ENCODE data around the gene BIRC6.
"Not testable (repeated sequence)": the region's sequence is repeated elsewhere in the genome, so short reads cannot be mapped to it uniquely, and the experiment has no call there.

BIRC6 gene

GRCh38 chr2:32460861-32461260 lies 104.0 kb downstream of the BIRC6 start:
- H3K4me1 ChIP-seq (ENCODE audit: control insufficient read depth in 1 of 2, insufficient read depth in 2 of 2, low read length in 2 of 2); H3K9ac ChIP-seq (ENCODE audit: low read depth in 1 of 2, low read length in 2 of 2); H3K27ac ChIP-seq (ENCODE audit: low read depth, low read length); H3K9me3 ChIP-seq (ENCODE audit: control insufficient read depth in 1 of 2, low read length in 2 of 2); H3K4me3 ChIP-seq (ENCODE audit: low read depth in 1 of 2, low read length in 2 of 2); H3K27me3 ChIP-seq (ENCODE audit: control insufficient read depth in 1 of 2, insufficient read depth in 2 of 2, low read length in 2 of 2): not testable (repeated sequence)
- H3K36me3 ChIP-seq (ENCODE audit: control insufficient read depth in 1 of 2, insufficient read depth in 2 of 2, low read length in 2 of 2): peaks cover 7 to 33% of the 10 kb centered on the region in 2 donors

- H3K27ac ChIP-seq (ENCODE audit: low read depth, low read length): no peak overlapping the region
- H3K36me3 ChIP-seq (ENCODE audit: control insufficient read depth in 1 of 2, insufficient read depth in 2 of 2, low read length in 2 of 2): peaks cover 7 to 49% of the 10 kb centered on the region in 2 donors
- no peaks in the 10 kb centered on the region for H3K9me3 ChIP-seq (ENCODE audit: control insufficient read depth in 1 of 2, low read length in 2 of 2)
- no peak overlapping the region for H3K4me3 ChIP-seq (ENCODE audit: low read depth in 1 of 2, low read length in 2 of 2)
- H3K4me1 ChIP-seq (ENCODE audit: control insufficient read depth in 1 of 2, insufficient read depth in 2 of 2, low read length in 2 of 2): no peaks in the 10 kb centered on the region
- H3K27me3 ChIP-seq (ENCODE audit: control insufficient read depth in 1 of 2, insufficient read depth in 2 of 2, low read length in 2 of 2): no peaks in the 10 kb centered on the region
- H3K9ac ChIP-seq (ENCODE audit: low read depth in 1 of 2, low read length in 2 of 2): no peak overlapping the region
Measured at GRCh38 chr2:32463110-32463509, 106.3 kb downstream of the BIRC6 start.

- Histone ChIP-seq H3K27me3 (ENCODE audit: control insufficient read depth in 1 of 2, insufficient read depth in 2 of 2, low read length in 2 of 2) (no peaks in the 10 kb centered on the region), H3K36me3 (ENCODE audit: control insufficient read depth in 1 of 2, insufficient read depth in 2 of 2, low read length in 2 of 2) (peaks cover 18 to 58% of the 10 kb centered on the region in 2 donors), H3K9me3 (ENCODE audit: control insufficient read depth in 1 of 2, low read length in 2 of 2) (no peaks in the 10 kb centered on the region), H3K9ac (ENCODE audit: low read depth in 1 of 2, low read length in 2 of 2) (no peak overlapping the region), H3K4me1 (ENCODE audit: control insufficient read depth in 1 of 2, insufficient read depth in 2 of 2, low read length in 2 of 2) (no peaks in the 10 kb centered on the region), H3K27ac (ENCODE audit: low read depth, low read length) (no peak overlapping the region), H3K4me3 (ENCODE audit: low read depth in 1 of 2, low read length in 2 of 2) (no peak overlapping the region)
Measured at GRCh38 chr2:32464431-32464830, 107.6 kb downstream of the BIRC6 start.

- Histone ChIP-seq H3K27me3 (ENCODE audit: control insufficient read depth in 1 of 2, insufficient read depth in 2 of 2, low read length in 2 of 2) (no peaks in the 10 kb centered on the region), H3K9ac (ENCODE audit: low read depth in 1 of 2, low read length in 2 of 2) (no peak overlapping the region), H3K36me3 (ENCODE audit: control insufficient read depth in 1 of 2, insufficient read depth in 2 of 2, low read length in 2 of 2) (peaks cover 27 to 58% of the 10 kb centered on the region in 2 donors), H3K4me1 (ENCODE audit: control insufficient read depth in 1 of 2, insufficient read depth in 2 of 2, low read length in 2 of 2) (no peaks in the 10 kb centered on the region), H3K27ac (ENCODE audit: low read depth, low read length) (no peak overlapping the region), H3K9me3 (ENCODE audit: control insufficient read depth in 1 of 2, low read length in 2 of 2) (no peaks in the 10 kb centered on the region), H3K4me3 (ENCODE audit: low read depth in 1 of 2, low read length in 2 of 2) (no peak overlapping the region)
Measured at GRCh38 chr2:32472605-32473004, 115.8 kb downstream of the BIRC6 start.

- Histone ChIP-seq H3K36me3 (ENCODE audit: control insufficient read depth in 1 of 2, insufficient read depth in 2 of 2, low read length in 2 of 2) (peaks cover 28 to 56% of the 10 kb centered on the region in 2 donors), H3K4me1 (ENCODE audit: control insufficient read depth in 1 of 2, insufficient read depth in 2 of 2, low read length in 2 of 2) (no peaks in the 10 kb centered on the region), H3K27ac (ENCODE audit: low read depth, low read length) (no peak overlapping the region), H3K27me3 (ENCODE audit: control insufficient read depth in 1 of 2, insufficient read depth in 2 of 2, low read length in 2 of 2) (no peaks in the 10 kb centered on the region), H3K9ac (ENCODE audit: low read depth in 1 of 2, low read length in 2 of 2) (no peak overlapping the region), H3K9me3 (ENCODE audit: control insufficient read depth in 1 of 2, low read length in 2 of 2) (no peaks in the 10 kb centered on the region), H3K4me3 (ENCODE audit: low read depth in 1 of 2, low read length in 2 of 2) (no peak overlapping the region)
Measured at GRCh38 chr2:32474381-32474780, 117.6 kb downstream of the BIRC6 start.

- peaks cover 37 to 57% of the 10 kb centered on the region in 2 donors for H3K36me3 ChIP-seq (ENCODE audit: control insufficient read depth in 1 of 2, insufficient read depth in 2 of 2, low read length in 2 of 2)
Measured at GRCh38 chr2:32478889-32479620, 122.2 kb downstream of the BIRC6 start.

GRCh38 chr2:32479993-32480392 lies 123.2 kb downstream of the BIRC6 start:
- H3K4me3 ChIP-seq (ENCODE audit: low read depth in 1 of 2, low read length in 2 of 2): no peak overlapping the region
- no peaks in the 10 kb centered on the region for H3K4me1 ChIP-seq (ENCODE audit: control insufficient read depth in 1 of 2, insufficient read depth in 2 of 2, low read length in 2 of 2)
- H3K36me3 ChIP-seq (ENCODE audit: control insufficient read depth in 1 of 2, insufficient read depth in 2 of 2, low read length in 2 of 2): peaks cover 41 to 59% of the 10 kb centered on the region in 2 donors
- no peak overlapping the region for H3K27ac ChIP-seq (ENCODE audit: low read depth, low read length)
- H3K27me3 ChIP-seq (ENCODE audit: control insufficient read depth in 1 of 2, insufficient read depth in 2 of 2, low read length in 2 of 2): no peaks in the 10 kb centered on the region
- no peak overlapping the region for H3K9ac ChIP-seq (ENCODE audit: low read depth in 1 of 2, low read length in 2 of 2)
- H3K9me3 ChIP-seq (ENCODE audit: control insufficient read depth in 1 of 2, low read length in 2 of 2): no peaks in the 10 kb centered on the region

More at GRCh38 chr2:32478889-32479620, 122.2 kb downstream of the BIRC6 start:
- Histone ChIP-seq H3K9ac (ENCODE audit: low read depth in 1 of 2, low read length in 2 of 2) (no peak overlapping the region), H3K27ac (ENCODE audit: low read depth, low read length) (no peak overlapping the region), H3K27me3 (ENCODE audit: control insufficient read depth in 1 of 2, insufficient read depth in 2 of 2, low read length in 2 of 2) (no peaks in the 10 kb centered on the region), H3K4me1 (ENCODE audit: control insufficient read depth in 1 of 2, insufficient read depth in 2 of 2, low read length in 2 of 2) (no peaks in the 10 kb centered on the region), H3K4me3 (ENCODE audit: low read depth in 1 of 2, low read length in 2 of 2) (no peak overlapping the region), H3K9me3 (ENCODE audit: control insufficient read depth in 1 of 2, low read length in 2 of 2) (no peaks in the 10 kb centered on the region)

- Histone ChIP-seq H3K36me3 (ENCODE audit: control insufficient read depth in 1 of 2, insufficient read depth in 2 of 2, low read length in 2 of 2) (peaks cover 54 to 76% of the 10 kb centered on the region in 2 donors), H3K9me3 (ENCODE audit: control insufficient read depth in 1 of 2, low read length in 2 of 2) (no peaks in the 10 kb centered on the region), H3K9ac (ENCODE audit: low read depth in 1 of 2, low read length in 2 of 2) (no peak overlapping the region), H3K27ac (ENCODE audit: low read depth, low read length) (no peak overlapping the region), H3K4me3 (ENCODE audit: low read depth in 1 of 2, low read length in 2 of 2) (no peak overlapping the region), H3K4me1 (ENCODE audit: control insufficient read depth in 1 of 2, insufficient read depth in 2 of 2, low read length in 2 of 2) (no peaks in the 10 kb centered on the region), H3K27me3 (ENCODE audit: control insufficient read depth in 1 of 2, insufficient read depth in 2 of 2, low read length in 2 of 2) (no peaks in the 10 kb centered on the region)
Measured at GRCh38 chr2:32482471-32482870, 125.6 kb downstream of the BIRC6 start.

GRCh38 chr2:32484937-32485336 lies 128.1 kb downstream of the BIRC6 start:
- Histone ChIP-seq H3K27ac (ENCODE audit: low read depth, low read length) (no peak overlapping the region), H3K4me3 (ENCODE audit: low read depth in 1 of 2, low read length in 2 of 2) (no peak overlapping the region), H3K9ac (ENCODE audit: low read depth in 1 of 2, low read length in 2 of 2) (no peak overlapping the region), H3K27me3 (ENCODE audit: control insufficient read depth in 1 of 2, insufficient read depth in 2 of 2, low read length in 2 of 2) (no peaks in the 10 kb centered on the region), H3K4me1 (ENCODE audit: control insufficient read depth in 1 of 2, insufficient read depth in 2 of 2, low read length in 2 of 2) (no peaks in the 10 kb centered on the region), H3K9me3 (ENCODE audit: control insufficient read depth in 1 of 2, low read length in 2 of 2) (no peaks in the 10 kb centered on the region), H3K36me3 (ENCODE audit: control insufficient read depth in 1 of 2, insufficient read depth in 2 of 2, low read length in 2 of 2) (peaks cover 42 to 74% of the 10 kb centered on the region in 2 donors)

GRCh38 chr2:32485399-32485798 lies 128.6 kb downstream of the BIRC6 start:
- H3K9me3 ChIP-seq (ENCODE audit: control insufficient read depth in 1 of 2, low read length in 2 of 2): no peaks in the 10 kb centered on the region
- H3K36me3 ChIP-seq (ENCODE audit: control insufficient read depth in 1 of 2, insufficient read depth in 2 of 2, low read length in 2 of 2): peaks cover 38 to 76% of the 10 kb centered on the region in 2 donors
- H3K27me3 ChIP-seq (ENCODE audit: control insufficient read depth in 1 of 2, insufficient read depth in 2 of 2, low read length in 2 of 2): no peaks in the 10 kb centered on the region
- H3K9ac ChIP-seq (ENCODE audit: low read depth in 1 of 2, low read length in 2 of 2): no peak overlapping the region
- no peaks in the 10 kb centered on the region for H3K4me1 ChIP-seq (ENCODE audit: control insufficient read depth in 1 of 2, insufficient read depth in 2 of 2, low read length in 2 of 2)
- H3K27ac ChIP-seq (ENCODE audit: low read depth, low read length): no peak overlapping the region
- no peak overlapping the region for H3K4me3 ChIP-seq (ENCODE audit: low read depth in 1 of 2, low read length in 2 of 2)

Data from duodenal mucosa (tissue), 2 donors.